GM13977 (cell line): ENCODE measurements around the gene CD22.

Experiments
- DNase-seq: peaks from one replicate; pipeline ENCODE4 v3.0.0; 2012; ENCODE audit warnings: low spot score
- in situ Hi-C: fragments of 300-500 bp; cut with MboI; formaldehyde crosslinking; loops from one replicate; pipeline ENCODE4 v1.12.0; 2022; ENCODE audit warnings: low sequenced_read_pairs, low pct_unique_long_range_greater_than_20kb, mixed read lengths, inconsistent platforms; ENCODE audit not compliant: unreplicated experiment
- TF ChIP-seq, protein P1 (sequence below): IDR thresholded peaks from 2 replicates; pipeline ENCODE4 v1.5.1; 2012; ENCODE audit warnings: mild to moderate bottlenecking, control low read depth; ENCODE audit not compliant: insufficient read depth; ENCODE audit errors: extremely low read depth, missing control alignments

Gene CD22

GRCh38 chr19:35349614-35350521, 20.9 kb downstream of the CD22 start:
- DNase-seq = peak; percentile 32
- in situ Hi-C loops = loop anchor here (5.0 kb wide), 1 partner anchor 117 kb away; no protein-coding TSS in a partner anchor
- TF ChIP-seq, protein P1, sequence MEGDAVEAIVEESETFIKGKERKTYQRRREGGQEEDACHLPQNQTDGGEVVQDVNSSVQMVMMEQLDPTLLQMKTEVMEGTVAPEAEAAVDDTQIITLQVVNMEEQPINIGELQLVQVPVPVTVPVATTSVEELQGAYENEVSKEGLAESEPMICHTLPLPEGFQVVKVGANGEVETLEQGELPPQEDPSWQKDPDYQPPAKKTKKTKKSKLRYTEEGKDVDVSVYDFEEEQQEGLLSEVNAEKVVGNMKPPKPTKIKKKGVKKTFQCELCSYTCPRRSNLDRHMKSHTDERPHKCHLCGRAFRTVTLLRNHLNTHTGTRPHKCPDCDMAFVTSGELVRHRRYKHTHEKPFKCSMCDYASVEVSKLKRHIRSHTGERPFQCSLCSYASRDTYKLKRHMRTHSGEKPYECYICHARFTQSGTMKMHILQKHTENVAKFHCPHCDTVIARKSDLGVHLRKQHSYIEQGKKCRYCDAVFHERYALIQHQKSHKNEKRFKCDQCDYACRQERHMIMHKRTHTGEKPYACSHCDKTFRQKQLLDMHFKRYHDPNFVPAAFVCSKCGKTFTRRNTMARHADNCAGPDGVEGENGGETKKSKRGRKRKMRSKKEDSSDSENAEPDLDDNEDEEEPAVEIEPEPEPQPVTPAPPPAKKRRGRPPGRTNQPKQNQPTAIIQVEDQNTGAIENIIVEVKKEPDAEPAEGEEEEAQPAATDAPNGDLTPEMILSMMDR = no peak

GRCh38 chr19:35350591-35350990, 21.6 kb downstream of the CD22 start:
- TF ChIP-seq, protein P1 = no peak
- in situ Hi-C loops = no loop called here
- DNase-seq = peak; percentile 24

GRCh38 chr19:35351411-35352176, 22.6 kb downstream of the CD22 start:
- TF ChIP-seq, protein P1 = no peak
- in situ Hi-C loops = no loop called here
- DNase-seq = peak; percentile 16

DNA sequence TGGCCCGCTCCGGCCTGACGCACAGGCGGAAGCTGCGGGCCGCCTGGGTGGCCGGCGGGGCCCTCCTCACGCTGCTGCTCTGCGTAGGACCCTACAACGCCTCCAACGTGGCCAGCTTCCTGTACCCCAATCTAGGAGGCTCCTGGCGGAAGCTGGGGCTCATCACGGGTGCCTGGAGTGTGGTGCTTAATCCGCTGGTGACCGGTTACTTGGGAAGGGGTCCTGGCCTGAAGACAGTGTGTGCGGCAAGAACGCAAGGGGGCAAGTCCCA, 23.1 kb downstream of the CD22 start:
- TF ChIP-seq, protein P1 = no peak
- no peak for DNase-seq
- in situ Hi-C loops = no loop called here

DNA sequence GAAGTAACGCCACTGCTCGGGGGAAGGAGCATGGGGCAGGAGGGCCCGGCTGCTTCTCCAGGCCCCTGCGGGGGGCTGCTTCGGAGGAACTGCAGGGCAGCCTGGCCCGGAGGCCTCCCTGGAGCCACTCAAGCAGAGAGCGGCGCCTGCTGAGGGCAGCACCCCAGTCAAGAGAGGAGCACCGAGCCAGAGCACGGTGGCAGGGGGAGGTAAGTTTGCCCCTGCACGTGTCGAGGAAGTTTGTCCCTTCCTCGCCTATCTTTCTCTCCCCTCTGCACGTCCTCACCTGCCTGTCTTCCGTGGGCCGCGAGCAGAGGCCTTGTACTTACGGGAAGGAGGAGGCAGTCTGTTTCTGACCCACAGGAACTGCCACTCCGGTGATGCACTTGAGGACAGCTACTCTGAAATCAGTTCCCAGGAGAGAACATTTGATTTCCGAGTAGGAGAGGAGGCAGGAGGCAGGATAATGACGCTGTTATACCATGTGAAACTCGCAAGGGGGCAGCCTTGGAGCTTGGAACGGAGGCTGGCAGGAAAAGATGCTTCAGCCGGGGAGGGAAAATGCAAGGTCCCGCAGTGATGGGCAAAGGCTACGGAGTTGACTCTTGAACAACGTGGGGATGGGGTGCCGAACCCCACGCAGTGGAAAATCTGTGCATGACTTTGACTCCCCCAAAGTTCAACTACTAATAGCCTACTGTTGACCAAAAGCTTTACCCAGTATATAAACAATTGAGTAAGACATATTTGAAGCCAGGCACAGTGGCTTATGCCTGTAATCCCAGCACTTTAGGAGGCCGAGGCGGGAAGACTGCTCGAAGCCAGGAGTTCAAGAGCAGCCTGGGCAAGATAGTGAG, 23.7 kb downstream of the CD22 start:
- in situ Hi-C loops = no loop called here
- TF ChIP-seq, protein P1 = peak; percentile 83
- peak; percentile 85 for DNase-seq

DNA sequence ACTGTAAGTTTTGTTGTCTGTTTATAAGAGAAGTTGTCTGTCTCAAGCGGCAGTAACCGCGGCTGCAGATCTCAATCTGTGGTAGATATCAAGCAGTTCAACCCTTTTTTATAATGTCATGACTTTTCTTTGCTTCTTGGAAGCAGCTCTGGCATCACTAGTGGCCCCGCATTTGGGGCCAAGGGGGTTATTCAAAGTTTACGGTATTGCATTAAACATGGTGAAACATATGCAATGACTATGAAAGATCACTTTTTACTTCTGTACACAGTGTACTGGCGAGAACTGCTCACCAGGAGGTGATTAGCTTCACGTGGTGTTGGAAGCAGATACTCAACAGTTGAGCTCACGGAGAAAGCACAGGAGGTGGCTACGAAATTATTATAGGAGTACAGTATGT, 24.6 kb downstream of the CD22 start:
- in situ Hi-C loops = no loop called here
- DNase-seq = peak; percentile 3
- TF ChIP-seq, protein P1 = no peak
